Endothelial cell of coronary artery (primary cell): ENCODE data around the gene FOXG1. TPM values are rescaled to one million over a fixed set of nuclear protein-coding genes. Genes with fewer than 3 reads are reported as not detected.

Experiments used
- total RNA-seq: library from RNA; depleted of rRNA; stranded (reverse); fragments of >200 nt; gene quantifications from 2 replicates; pipeline ENCODE4 v1.2.3, GENCODE V29; 2014

FOXG1 gene
- under 0.01 TPM in 1 of 2 replicates, not detected in the other for total RNA-seq

GRCh38 chr14:28766469-28766955 lies at the start of gene FOXG1:
FOXG1 (plus strand) TSS chr14:28766787; CDS start chr14:28767280, 493 bp downstream.

